ENCODE results near the gene FLVCR1. TPM values are rescaled to one million over a fixed set of nuclear protein-coding genes. Genes with fewer than 3 reads are reported as not detected.
"Not testable (repeated sequence)": the region's sequence is repeated elsewhere in the genome, so short reads cannot be mapped to it uniquely, and the experiment has no call there.

FLVCR1 gene
- total RNA-seq, 2 experiments from 2014 or later, result 16.5 to 22.4 TPM

DNA sequence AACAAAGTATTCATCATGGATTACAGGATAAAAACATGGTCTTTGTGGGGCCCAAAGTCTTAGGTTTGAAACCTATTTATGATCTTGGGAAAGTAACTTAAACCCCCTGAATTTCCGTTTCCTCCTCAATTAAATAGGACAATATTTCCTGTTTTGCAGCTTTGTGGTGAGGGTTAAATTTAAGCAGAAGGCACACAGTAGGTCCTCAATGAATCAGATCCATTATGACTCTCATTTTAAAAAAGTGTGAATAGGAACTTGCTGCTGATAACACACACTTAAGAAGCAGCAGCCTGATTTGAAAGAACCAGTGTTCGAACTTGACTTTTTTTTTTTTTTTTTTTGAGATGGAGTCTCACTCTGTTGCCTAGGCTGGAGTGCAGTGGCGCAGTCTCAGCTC is 50.9 kb downstream of the FLVCR1 start:
- ChIA-PET POLR2A (interaction anchor here (0.9 to 1.1 kb wide), 2 partner anchors 9 to 299 kb away, joined by 3 to 4 read pairs; no protein-coding TSS in a partner anchor), CTCF (ENCODE audit: unreplicated experiment) (no interaction called here)
- intact Hi-C loops (cut with micrococcal nuclease; ENCODE audit: unreplicated experiment), result no loop called here
- no peaks in the 10 kb centered on the region for H3K9me2 ChIP-seq (ENCODE audit: insufficient read depth, low read length)
- no peaks in the 10 kb centered on the region for H4K20me1 ChIP-seq (ENCODE audit: insufficient read depth, low read length)
- H3K36me3 ChIP-seq (ENCODE audit: insufficient read depth, low read length), result no peaks in the 10 kb centered on the region
- no peak overlapping the region for H2AFZ ChIP-seq (ENCODE audit: low read length)
- BruUV-seq (replicated peaks), result no TSS peak
- peaks cover 6% of the 10 kb centered on the region; the same call in 1 of the 2 replicates for H3K9me3 ChIP-seq (ENCODE audit: low read length)
- no peaks in the 10 kb centered on the region for H3K79me2 ChIP-seq (ENCODE audit: insufficient read depth, low read depth, low read length)
- no peak overlapping the region for H3K4me2 ChIP-seq (ENCODE audit: low read length)
- no peak overlapping the region for H3K4me3 ChIP-seq (ENCODE audit: low read depth, low read length, poor library complexity, severe bottlenecking)
- no peak for TF ChIP-seq EZH2phosphoT487 (IDR thresholded peaks at IDR 0.05; ENCODE audit: borderline replicate concordance, low read depth, low read length)
- TF ChIP-seq, protein P1, sequence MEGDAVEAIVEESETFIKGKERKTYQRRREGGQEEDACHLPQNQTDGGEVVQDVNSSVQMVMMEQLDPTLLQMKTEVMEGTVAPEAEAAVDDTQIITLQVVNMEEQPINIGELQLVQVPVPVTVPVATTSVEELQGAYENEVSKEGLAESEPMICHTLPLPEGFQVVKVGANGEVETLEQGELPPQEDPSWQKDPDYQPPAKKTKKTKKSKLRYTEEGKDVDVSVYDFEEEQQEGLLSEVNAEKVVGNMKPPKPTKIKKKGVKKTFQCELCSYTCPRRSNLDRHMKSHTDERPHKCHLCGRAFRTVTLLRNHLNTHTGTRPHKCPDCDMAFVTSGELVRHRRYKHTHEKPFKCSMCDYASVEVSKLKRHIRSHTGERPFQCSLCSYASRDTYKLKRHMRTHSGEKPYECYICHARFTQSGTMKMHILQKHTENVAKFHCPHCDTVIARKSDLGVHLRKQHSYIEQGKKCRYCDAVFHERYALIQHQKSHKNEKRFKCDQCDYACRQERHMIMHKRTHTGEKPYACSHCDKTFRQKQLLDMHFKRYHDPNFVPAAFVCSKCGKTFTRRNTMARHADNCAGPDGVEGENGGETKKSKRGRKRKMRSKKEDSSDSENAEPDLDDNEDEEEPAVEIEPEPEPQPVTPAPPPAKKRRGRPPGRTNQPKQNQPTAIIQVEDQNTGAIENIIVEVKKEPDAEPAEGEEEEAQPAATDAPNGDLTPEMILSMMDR (conservative IDR thresholded peaks at IDR 0.05; ENCODE audit: low read length), result no peak
- no peak overlapping the region for H3K27ac ChIP-seq (ENCODE audit: low read depth, low read length, poor library complexity, severe bottlenecking)
- DNase-seq (ENCODE audit: low spot score), result no peak
- peaks cover 4% of the 10 kb centered on the region for H3K4me1 ChIP-seq (ENCODE audit: insufficient read depth, low read length, poor library complexity, severe bottlenecking)

DNA sequence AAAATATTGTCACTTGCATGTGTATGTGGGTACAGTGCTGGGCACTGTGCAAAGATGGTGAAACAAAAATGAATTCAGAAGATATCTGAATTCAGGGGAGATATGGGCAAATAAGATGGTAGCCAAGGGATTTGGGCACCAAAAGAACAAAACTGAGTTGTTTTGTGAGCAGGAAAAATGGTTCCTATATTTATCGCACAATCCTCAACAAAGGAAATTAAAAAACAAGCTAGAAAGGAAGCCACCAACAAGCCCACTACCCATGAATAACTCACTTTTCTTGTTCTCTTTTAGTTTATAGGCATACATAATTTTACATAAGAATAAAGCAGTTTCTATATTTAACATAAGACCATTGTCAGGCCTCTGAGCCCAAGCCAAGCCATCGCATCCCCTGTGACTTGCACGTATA is 51.6 kb downstream of the FLVCR1 start:
- Histone ChIP-seq H4K20me1 (ENCODE audit: insufficient read depth, low read length) (no peaks in the 10 kb centered on the region), H3K9me3 (ENCODE audit: low read length) (peaks cover 6% of the 10 kb centered on the region; the same call in 1 of the 2 replicates), H2AFZ (ENCODE audit: low read length) (no peak overlapping the region), H3K4me1 (ENCODE audit: insufficient read depth, low read length, poor library complexity, severe bottlenecking) (peaks cover 4% of the 10 kb centered on the region), H3K4me3 (ENCODE audit: low read depth, low read length, poor library complexity, severe bottlenecking) (no peak overlapping the region), H3K4me2 (ENCODE audit: low read length) (no peak overlapping the region), H3K27ac (ENCODE audit: low read depth, low read length, poor library complexity, severe bottlenecking) (no peak overlapping the region), H3K9me2 (ENCODE audit: insufficient read depth, low read length) (no peaks in the 10 kb centered on the region), H3K36me3 (ENCODE audit: insufficient read depth, low read length) (no peaks in the 10 kb centered on the region), H3K79me2 (ENCODE audit: insufficient read depth, low read depth, low read length) (no peaks in the 10 kb centered on the region)
- intact Hi-C loops (cut with micrococcal nuclease; ENCODE audit: unreplicated experiment), result no loop called here
- no peak for DNase-seq (ENCODE audit: low spot score)
- CTCF ChIA-PET (ENCODE audit: unreplicated experiment), result no interaction called here
- no peak for TF ChIP-seq EZH2phosphoT487 (IDR thresholded peaks at IDR 0.05; ENCODE audit: borderline replicate concordance, low read depth, low read length)
- TF ChIP-seq, protein P1 (conservative IDR thresholded peaks at IDR 0.05; ENCODE audit: low read length), result no peak
- BruUV-seq (replicated peaks), result no TSS peak
- POLR2A ChIA-PET, result interaction anchor here (0.5 to 1.1 kb wide), 3 partner anchors 9 to 428 kb away, joined by 3 to 4 read pairs (median 3); no protein-coding TSS in a partner anchor

DNA sequence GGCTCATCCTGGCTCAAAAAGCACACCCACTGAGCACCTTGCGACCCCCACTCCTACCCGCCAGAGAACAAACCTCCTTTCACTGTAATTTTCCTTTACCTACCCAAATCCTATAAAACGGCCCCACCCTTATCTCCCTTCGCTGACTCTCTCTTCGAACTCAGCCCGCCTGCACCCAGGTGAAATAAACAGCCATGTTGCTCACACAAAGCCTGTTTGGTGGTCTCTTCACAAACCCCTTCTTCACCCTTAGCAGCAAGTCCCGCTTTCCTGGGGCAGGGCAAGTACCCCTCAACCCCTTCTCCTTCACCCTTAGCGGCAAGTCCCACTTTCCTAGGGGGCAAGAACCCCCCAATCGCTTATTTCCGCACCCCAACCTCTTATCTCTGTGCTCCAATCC is 52.1 kb downstream of the FLVCR1 start:
- H3K9me2 ChIP-seq (ENCODE audit: insufficient read depth, low read length); DNase-seq (ENCODE audit: low spot score); H3K4me3 ChIP-seq (ENCODE audit: low read depth, low read length, poor library complexity, severe bottlenecking); H3K79me2 ChIP-seq (ENCODE audit: insufficient read depth, low read depth, low read length); H3K36me3 ChIP-seq (ENCODE audit: insufficient read depth, low read length); CTCF ChIA-PET (ENCODE audit: unreplicated experiment); H2AFZ ChIP-seq (ENCODE audit: low read length); H3K4me2 ChIP-seq (ENCODE audit: low read length); BruUV-seq (replicated peaks); H3K9me3 ChIP-seq (ENCODE audit: low read length); H3K27ac ChIP-seq (ENCODE audit: low read depth, low read length, poor library complexity, severe bottlenecking); intact Hi-C loops (cut with micrococcal nuclease; ENCODE audit: unreplicated experiment); H4K20me1 ChIP-seq (ENCODE audit: insufficient read depth, low read length); H3K4me1 ChIP-seq (ENCODE audit: insufficient read depth, low read length, poor library complexity, severe bottlenecking): not testable (repeated sequence)
- POLR2A ChIA-PET, result interaction anchor here (1.1 kb wide), 1 partner anchor 8 kb away, joined by 4 read pairs; no protein-coding TSS in a partner anchor

DNA sequence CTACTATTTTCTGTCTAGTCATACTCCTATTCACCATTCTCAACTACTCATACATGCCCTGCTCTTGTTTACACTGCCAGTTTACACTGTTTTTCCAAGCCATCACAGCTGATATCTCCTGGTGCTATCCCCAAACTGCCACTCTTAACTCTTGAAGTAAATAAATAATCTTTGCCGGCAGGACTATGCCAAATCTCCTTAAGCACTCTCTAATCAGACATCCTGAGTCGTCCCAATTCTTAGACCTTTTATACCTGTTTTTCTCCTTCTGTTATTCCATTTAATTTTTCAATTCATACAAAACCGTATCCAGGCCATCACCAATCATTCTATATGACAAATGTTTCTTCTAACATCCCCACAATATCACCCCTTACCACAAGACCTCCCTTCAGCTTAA is 55.6 kb downstream of the FLVCR1 start:
- H3K4me1 ChIP-seq (ENCODE audit: insufficient read depth, low read length, poor library complexity, severe bottlenecking); H3K9me2 ChIP-seq (ENCODE audit: insufficient read depth, low read length); H3K79me2 ChIP-seq (ENCODE audit: insufficient read depth, low read depth, low read length); H3K4me2 ChIP-seq (ENCODE audit: low read length); H3K4me3 ChIP-seq (ENCODE audit: low read depth, low read length, poor library complexity, severe bottlenecking); H4K20me1 ChIP-seq (ENCODE audit: insufficient read depth, low read length); H2AFZ ChIP-seq (ENCODE audit: low read length); H3K27ac ChIP-seq (ENCODE audit: low read depth, low read length, poor library complexity, severe bottlenecking); DNase-seq (ENCODE audit: low spot score); H3K36me3 ChIP-seq (ENCODE audit: insufficient read depth, low read length); intact Hi-C loops (cut with micrococcal nuclease; ENCODE audit: unreplicated experiment); POLR2A ChIA-PET; BruUV-seq (replicated peaks); H3K9me3 ChIP-seq (ENCODE audit: low read length); CTCF ChIA-PET (ENCODE audit: unreplicated experiment): not testable (repeated sequence)

DNA sequence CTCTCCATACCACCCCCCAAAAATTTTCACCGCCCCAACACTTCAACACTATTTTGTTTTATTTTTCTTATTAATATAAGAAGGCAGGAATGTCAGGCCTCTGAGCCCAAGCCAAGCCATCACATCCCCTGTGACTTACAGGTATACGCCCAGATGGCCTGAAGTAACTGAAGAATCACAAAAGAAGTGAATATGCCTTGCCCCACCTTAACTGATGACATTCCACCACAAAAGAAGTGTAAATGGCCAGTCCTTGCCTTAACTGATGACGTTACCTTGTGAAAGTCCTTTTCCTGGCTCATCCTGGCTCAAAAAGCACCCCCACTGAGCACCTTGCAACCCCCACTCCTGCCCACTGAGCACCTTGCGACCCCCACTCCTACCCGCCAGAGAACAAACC is 56.0 kb downstream of the FLVCR1 start:
- H3K9me3 ChIP-seq (ENCODE audit: low read length); H3K27ac ChIP-seq (ENCODE audit: low read depth, low read length, poor library complexity, severe bottlenecking); H3K36me3 ChIP-seq (ENCODE audit: insufficient read depth, low read length); CTCF ChIA-PET (ENCODE audit: unreplicated experiment); H3K9me2 ChIP-seq (ENCODE audit: insufficient read depth, low read length); H3K79me2 ChIP-seq (ENCODE audit: insufficient read depth, low read depth, low read length); H2AFZ ChIP-seq (ENCODE audit: low read length); intact Hi-C loops (cut with micrococcal nuclease; ENCODE audit: unreplicated experiment); H4K20me1 ChIP-seq (ENCODE audit: insufficient read depth, low read length); H3K4me3 ChIP-seq (ENCODE audit: low read depth, low read length, poor library complexity, severe bottlenecking); H3K4me1 ChIP-seq (ENCODE audit: insufficient read depth, low read length, poor library complexity, severe bottlenecking); BruUV-seq (replicated peaks); POLR2A ChIA-PET; H3K4me2 ChIP-seq (ENCODE audit: low read length); DNase-seq (ENCODE audit: low spot score): not testable (repeated sequence)
